Neural progenitor cell (in vitro differentiated cells): Measurements from ENCODE around the gene APAF1. TPM values are rescaled to one million over a fixed set of nuclear protein-coding genes. Genes with fewer than 3 reads are reported as not detected.

Source experiments
- DNase-seq: peaks from one replicate; pipeline ENCODE4 v3.0.0-alpha.2; 2016; ENCODE audit warnings: low spot score
- H2AFZ ChIP-seq: fragments of 200-600 bp; sonication (generic); replicated peaks from 2 replicates; pipeline ENCODE4 v1.6.1; 2016; ENCODE audit warnings: antibody characterized with exemption
- H3F3A ChIP-seq: fragments of 200-600 bp; sonication (generic); 2 replicates; pipeline ENCODE4 v1.6.1; 2016; ENCODE audit warnings: antibody characterized with exemption, low read depth
- H3K27ac ChIP-seq: fragments of 200-600 bp; sonication (generic); 2 replicates; pipeline ENCODE4 v1.5.1; 2016; ENCODE audit warnings: mild to moderate bottlenecking
- H3K27me3 ChIP-seq: fragments of 200-600 bp; sonication (generic); 2 replicates; pipeline ENCODE4 v1.6.1; 2016; ENCODE audit warnings: mild to moderate bottlenecking, moderate library complexity
- H3K36me3 ChIP-seq: fragments of 200-600 bp; sonication (generic); 2 replicates; pipeline ENCODE4 v1.5.1; 2016
- H3K4me1 ChIP-seq: fragments of 200-600 bp; sonication (generic); 2 replicates; pipeline ENCODE4 v1.6.1; 2016; ENCODE audit warnings: mixed run types
- H3K4me2 ChIP-seq: fragments of 200-600 bp; sonication (generic); 2 replicates; pipeline ENCODE4 v1.6.1; 2016
- H3K4me3 ChIP-seq: fragments of 200-600 bp; sonication (generic); 2 replicates; pipeline ENCODE4 v1.5.1; 2016
- H3K79me2 ChIP-seq: fragments of 200-600 bp; sonication (generic); 2 replicates; pipeline ENCODE4 v1.6.1; 2016; ENCODE audit warnings: low read depth
- H3K9ac ChIP-seq: fragments of 200-600 bp; sonication (generic); 2 replicates; pipeline ENCODE4 v1.6.1; 2016
- H3K9me3 ChIP-seq: fragments of 200-600 bp; sonication (generic); 2 replicates; pipeline ENCODE4 v1.5.1; 2016; ENCODE audit warnings: low read depth
- H4K20me1 ChIP-seq: fragments of 200-600 bp; sonication (generic); 2 replicates; pipeline ENCODE4 v1.6.1; 2016; ENCODE audit warnings: low read depth
- H3K27ac Mint-ChIP-seq: 3 replicates; pipeline ENCODE4 v1.8.0; 2021; ENCODE audit warnings: mixed read lengths
- H3K27me3 Mint-ChIP-seq: 2 replicates; pipeline ENCODE4 v1.8.0; 2022; ENCODE audit warnings: low read depth, mild to moderate bottlenecking, inconsistent platforms, moderate library complexity, mixed read lengths; ENCODE audit not compliant: insufficient read depth
- H3K36me3 Mint-ChIP-seq: 3 replicates; pipeline ENCODE4 v1.8.0; 2021; ENCODE audit warnings: mixed read lengths
- H3K4me1 Mint-ChIP-seq: 3 replicates; pipeline ENCODE4 v1.8.0; 2021; ENCODE audit warnings: mixed read lengths
- H3K4me3 Mint-ChIP-seq: 3 replicates; pipeline ENCODE4 v1.8.0; 2021; ENCODE audit warnings: mild to moderate bottlenecking, moderate library complexity, mixed read lengths
- H3K9me3 Mint-ChIP-seq: 3 replicates; pipeline ENCODE4 v1.8.0; 2020; ENCODE audit warnings: mixed read lengths
- CTCF ChIP-seq: fragments of 200-600 bp; sonication (generic); IDR thresholded peaks from 2 replicates; pipeline ENCODE4 v1.5.1; 2017; ENCODE audit warnings: antibody characterized with exemption, mild to moderate bottlenecking
- EZH2 ChIP-seq: fragments of 200-600 bp; sonication (generic); IDR thresholded peaks from 2 replicates; pipeline ENCODE4 v1.6.1; 2017; ENCODE audit warnings: antibody characterized with exemption, mild to moderate bottlenecking, moderate library complexity
- EZH2phosphoT487 ChIP-seq: fragments of 200-600 bp; sonication (generic); IDR thresholded peaks from 2 replicates; pipeline ENCODE4 v1.6.1; 2017; ENCODE audit warnings: antibody characterized with exemption
- small RNA-seq: library from RNA; depleted of rRNA; stranded (forward); fragments of <200 nt; gene quantifications from one replicate; pipeline ENCODE3, GENCODE V24; 2015
- total RNA-seq: library from RNA; depleted of rRNA; stranded (reverse); fragments of >200 nt; gene quantifications from 2 replicates; pipeline ENCODE4 v1.2.3, GENCODE V29; 2015; ENCODE audit warnings: low replicate concordance

APAF1 gene
- total RNA-seq, 1 donor from 2014 or later = 69.1 TPM

GRCh38 chr12:98783420-98783819 is 138.3 kb downstream of the APAF1 start:
- no peaks in the 10 kb centered on the region for H3K27me3 ChIP-seq
- no peak for TF ChIP-seq EZH2phosphoT487
- no peak for TF ChIP-seq EZH2
- TF ChIP-seq CTCF = no peak
- H3F3A ChIP-seq = no peaks in the 10 kb centered on the region
- no peak overlapping the region for H2AFZ ChIP-seq
- no peaks in the 10 kb centered on the region for H3K9me3 Mint-ChIP-seq
- no peaks in the 10 kb centered on the region for H3K36me3 ChIP-seq
- H3K27ac Mint-ChIP-seq = no peak overlapping the region
- peaks cover 3% of the 10 kb centered on the region for H3K27me3 Mint-ChIP-seq
- H3K4me1 Mint-ChIP-seq = peaks cover 5% of the 10 kb centered on the region
- H4K20me1 ChIP-seq = no peaks in the 10 kb centered on the region
- DNase-seq = no peak
- no peaks in the 10 kb centered on the region for H3K9me3 ChIP-seq
- no peak overlapping the region for H3K9ac ChIP-seq
- no peaks in the 10 kb centered on the region for H3K4me1 ChIP-seq
- H3K4me2 ChIP-seq = no peak overlapping the region
- H3K4me3 Mint-ChIP-seq = no peak overlapping the region
- H3K27ac ChIP-seq = no peak overlapping the region
- H3K79me2 ChIP-seq = no peaks in the 10 kb centered on the region
- H3K4me3 ChIP-seq = no peak overlapping the region
- no peaks in the 10 kb centered on the region for H3K36me3 Mint-ChIP-seq

Small RNA genes lying within 50 kb of the gene (small RNA-seq; reads per million reads assigned to genes)
- 17.0 reads per million, percentile 96 among the genes with 10 or more reads in this experiment for gene SNORA53

Other genes starting within 250 kb of the APAF1 start
- gene TMPO, start 129.7 kb upstream of the APAF1 start, total RNA-seq = 364 and 513 TPM in 2 replicates
- 956 and 1,100 TPM in 2 replicates for gene SLC25A3, start 51.6 kb upstream of the APAF1 start, total RNA-seq
- gene IKBIP, start 502 bp upstream of the APAF1 start, total RNA-seq = 31.1 and 51.6 TPM in 2 replicates